WTC11 (cell line): ENCODE data around the gene GABRR3.

Source experiments
- AFF4 ChIP-seq: sonication (generic); formaldehyde crosslinking; IDR thresholded peaks from 2 replicates; pipeline ENCODE4 v1.8.1; 2023; ENCODE audit warnings: mild to moderate bottlenecking, missing genetic modification reagents, borderline replicate concordance
- CBFB ChIP-seq: sonication (generic); formaldehyde crosslinking; IDR thresholded peaks from 2 replicates; pipeline ENCODE4 v1.8.1; 2022; ENCODE audit warnings: mild to moderate bottlenecking, low read depth, missing genetic modification reagents
- CTCF ChIP-seq: fragments of 200-600 bp; IDR thresholded peaks from 2 replicates; pipeline ENCODE4 v1.8.0; 2022; ENCODE audit warnings: antibody characterized with exemption
- ETV6 ChIP-seq: sonication (generic); formaldehyde crosslinking; IDR thresholded peaks from 2 replicates; pipeline ENCODE4 v1.8.1; 2022; ENCODE audit warnings: mild to moderate bottlenecking, missing genetic modification reagents
- FOXJ3 ChIP-seq: sonication (generic); formaldehyde crosslinking; IDR thresholded peaks from 2 replicates; pipeline ENCODE4 v1.9.0; 2021; ENCODE audit warnings: missing genetic modification reagents, mild to moderate bottlenecking, borderline replicate concordance
- FOXP4 ChIP-seq: sonication (generic); formaldehyde crosslinking; IDR thresholded peaks from 2 replicates; pipeline ENCODE4 v1.8.0; 2022; ENCODE audit warnings: mild to moderate bottlenecking, missing genetic modification reagents
- ZNF317 ChIP-seq: sonication (generic); formaldehyde crosslinking; IDR thresholded peaks from 2 replicates; pipeline ENCODE4 v1.8.1; 2023; ENCODE audit warnings: low read depth, mild to moderate bottlenecking, moderate library complexity, missing genetic modification reagents, borderline replicate concordance

GRCh38 chr3:97971679-97972567, 63.2 kb downstream of the GABRR3 start, which contains the start of gene RIOX2:
- TF ChIP-seq CBFB (CRISPR knock-in tag) (no peak), FOXP4 (CRISPR knock-in tag) (peak; percentile 85), ETV6 (0 out of 2 replicates have a peak, but pooled peaks have one; percentile 60), CTCF (no peak), AFF4 (CRISPR knock-in tag) (no peak), ZNF317 (no peak), FOXJ3 (CRISPR knock-in tag) (no peak)
